Testis (tissue), 3 donors: ENCODE measurements around the gene MPZL3. TPM values are rescaled to one million over a fixed set of nuclear protein-coding genes. Genes with fewer than 3 reads are reported as not detected.

Source experiments
- DNase-seq: peaks from one replicate; pipeline ENCODE4 v3.0.0-alpha.2; 2019
- H3K27ac ChIP-seq, 2 donors: fragments of 200-600 bp; sonication (generic); one replicate each; pipeline ENCODE4 v1.5.1; 2019
- H3K27me3 ChIP-seq: fragments of 200-600 bp; sonication (generic); one replicate; pipeline ENCODE4 v1.5.1; 2019
- H3K36me3 ChIP-seq: fragments of 200-600 bp; sonication (generic); one replicate; pipeline ENCODE4 v1.5.1; 2017; ENCODE audit warnings: low read depth; ENCODE audit errors: missing control alignments
- H3K4me1 ChIP-seq: fragments of 200-600 bp; sonication (generic); one replicate; pipeline ENCODE4 v1.5.1; 2019
- H3K4me3 ChIP-seq, 2 donors: fragments of 200-600 bp; sonication (generic); one replicate each; pipeline ENCODE4 v1.5.1; 2017 to 2019
- H3K9me3 ChIP-seq: fragments of 200-600 bp; sonication (generic); one replicate; pipeline ENCODE4 v1.5.1; 2017
- POLR2A ChIP-seq: fragments of 450-650 bp; IDR thresholded peaks from one replicate; pipeline ENCODE4 v1.6.1; 2017; ENCODE audit warnings: antibody characterized with exemption, mild to moderate bottlenecking, moderate library complexity
- WGBS, 2 donors: methylation state at CpG; one replicate each; pipeline ENCODE4 v1.1.5; 2018; 5-methylcytosine and 5-hydroxymethylcytosine counted together
- intact Hi-C: fragments of 100-400 bp; cut with DNase I; formaldehyde crosslinking; loops from one replicate; pipeline ENCODE4 v1.15.1; 2023; ENCODE audit warnings: low total_unique reads
- polyA plus RNA-seq: library from polyadenylated mRNA; stranded (reverse); fragments of 350-450 nt; fragmentation: Illumina TruSeq; extraction: RNeasy Lipid Tissue Mini Kit (QIAGEN cat#74804); gene quantifications from one replicate; pipeline ENCODE4 v1.2.3, GENCODE V29; 2014; ENCODE audit warnings: low read depth, low replicate concordance; ENCODE audit not compliant: insufficient read depth
- total RNA-seq, 2 donors: library from RNA; depleted of rRNA; stranded (reverse); fragments of >200 nt; gene quantifications; one replicate each; pipeline ENCODE4 v1.2.3, GENCODE V29; 2016
- TF ChIP-seq, protein P1 (sequence below), 3 experiments: fragments of 450-650 bp in 2 of 3; fragments of 200-600 bp in 1 of 3; sonication (generic) in 1 of 3; IDR thresholded peaks; one replicate each; pipeline ENCODE4 v1.5.1; 2016 to 2019; ENCODE audit warnings: antibody characterized with exemption in 3 of 3, mild to moderate bottlenecking in 2 of 3, moderate library complexity in 1 of 3

The MPZL3 gene
- total and polyA plus RNA-seq, 3 donors from 2014 or later: 2.4 to 3.4 (median 3.2) TPM

DNA sequence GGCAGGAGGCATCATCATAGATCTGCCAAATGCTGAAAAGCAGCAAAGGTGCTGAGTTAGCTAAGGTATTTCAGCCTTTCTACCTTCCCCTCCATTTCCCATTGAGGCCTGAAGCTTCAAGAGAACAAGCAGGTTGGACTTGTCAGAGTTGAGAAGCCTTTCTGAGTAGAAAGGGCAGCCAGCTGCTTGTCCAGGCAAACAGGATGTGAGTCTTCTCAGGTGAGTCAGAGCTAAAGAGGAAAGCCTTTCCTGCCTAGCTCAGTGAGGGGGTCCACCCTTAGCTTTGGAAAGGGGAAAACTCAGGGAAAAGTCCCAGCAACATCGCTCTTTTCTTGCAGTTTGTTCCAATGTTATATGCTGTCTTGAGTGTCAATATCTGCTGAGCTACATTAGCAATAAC lies 25.1 kb upstream of the MPZL3 start:
- Histone ChIP-seq H3K4me1 (no peaks in the 10 kb centered on the region), H3K27me3 (no peaks in the 10 kb centered on the region), H3K4me3 (no peak overlapping the region), H3K27ac (no peak overlapping the region), H3K9me3 (no peaks in the 10 kb centered on the region), H3K36me3 (no peaks in the 10 kb centered on the region)
- intact Hi-C loops: no loop called here
- no peak for TF ChIP-seq POLR2A
- TF ChIP-seq, protein P1, sequence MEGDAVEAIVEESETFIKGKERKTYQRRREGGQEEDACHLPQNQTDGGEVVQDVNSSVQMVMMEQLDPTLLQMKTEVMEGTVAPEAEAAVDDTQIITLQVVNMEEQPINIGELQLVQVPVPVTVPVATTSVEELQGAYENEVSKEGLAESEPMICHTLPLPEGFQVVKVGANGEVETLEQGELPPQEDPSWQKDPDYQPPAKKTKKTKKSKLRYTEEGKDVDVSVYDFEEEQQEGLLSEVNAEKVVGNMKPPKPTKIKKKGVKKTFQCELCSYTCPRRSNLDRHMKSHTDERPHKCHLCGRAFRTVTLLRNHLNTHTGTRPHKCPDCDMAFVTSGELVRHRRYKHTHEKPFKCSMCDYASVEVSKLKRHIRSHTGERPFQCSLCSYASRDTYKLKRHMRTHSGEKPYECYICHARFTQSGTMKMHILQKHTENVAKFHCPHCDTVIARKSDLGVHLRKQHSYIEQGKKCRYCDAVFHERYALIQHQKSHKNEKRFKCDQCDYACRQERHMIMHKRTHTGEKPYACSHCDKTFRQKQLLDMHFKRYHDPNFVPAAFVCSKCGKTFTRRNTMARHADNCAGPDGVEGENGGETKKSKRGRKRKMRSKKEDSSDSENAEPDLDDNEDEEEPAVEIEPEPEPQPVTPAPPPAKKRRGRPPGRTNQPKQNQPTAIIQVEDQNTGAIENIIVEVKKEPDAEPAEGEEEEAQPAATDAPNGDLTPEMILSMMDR (IDR thresholded peaks at IDR 0.05): no peak
- no peak for DNase-seq
- 86 to 94% methylated on average over 1 of the region's 1 CpG for WGBS, 2 donors

DNA sequence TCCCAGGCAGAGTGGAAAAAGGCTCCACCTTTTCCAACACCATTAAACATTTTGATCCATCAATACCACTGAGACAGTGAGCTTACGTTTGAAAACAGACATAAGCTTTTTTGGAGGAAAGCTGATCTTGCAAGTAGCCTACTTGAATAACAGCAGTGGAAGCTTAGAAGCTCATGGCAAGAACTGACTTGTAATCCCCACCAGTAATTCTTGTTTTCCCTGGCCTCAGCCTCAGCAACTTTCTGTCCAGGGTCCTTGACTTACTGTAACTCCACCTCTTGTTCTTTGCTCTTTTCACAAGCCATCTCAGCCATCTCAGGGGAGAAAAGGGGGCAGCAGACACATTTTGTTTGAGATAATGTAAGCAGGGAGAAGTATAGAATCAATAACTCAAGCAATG lies 24.3 kb upstream of the MPZL3 start:
- no peaks in the 10 kb centered on the region for H3K36me3 ChIP-seq
- H3K27me3 ChIP-seq: no peaks in the 10 kb centered on the region
- no peak for TF ChIP-seq POLR2A
- TF ChIP-seq, protein P1 (IDR thresholded peaks at IDR 0.05): no peak
- no peak for DNase-seq
- H3K27ac ChIP-seq: no peak overlapping the region
- no peak overlapping the region for H3K4me3 ChIP-seq
- intact Hi-C loops: no loop called here
- no peaks in the 10 kb centered on the region for H3K4me1 ChIP-seq
- 74 to 81% methylated on average over 1 of the region's 1 CpG for WGBS, 2 donors
- no peaks in the 10 kb centered on the region for H3K9me3 ChIP-seq

DNA sequence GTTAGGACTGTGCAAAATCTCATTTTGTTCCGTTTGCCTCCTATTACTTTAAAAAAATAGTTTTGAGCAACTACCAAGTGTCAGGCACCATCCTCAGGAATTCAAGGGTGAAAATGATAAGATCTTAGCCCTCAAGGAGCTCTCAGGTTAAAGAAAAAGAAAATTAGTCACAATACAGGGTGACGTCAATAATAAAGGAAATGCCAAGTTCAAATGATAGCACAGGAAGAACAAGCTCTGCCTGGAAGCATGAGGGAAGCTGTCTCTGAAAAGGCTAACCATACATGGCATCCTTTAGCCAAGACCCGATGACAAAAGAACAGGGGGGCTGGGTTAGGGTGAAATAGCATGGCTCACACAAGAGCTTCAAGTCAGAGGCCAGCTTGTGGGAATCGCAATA lies 23.0 kb upstream of the MPZL3 start:
- DNase-seq: no peak
- intact Hi-C loops: no loop called here
- H3K27ac ChIP-seq: no peak overlapping the region
- H3K4me3 ChIP-seq: no peak overlapping the region
- WGBS, 2 donors: 59 to 61% methylated on average over 4 of the region's 4 CpGs
- no peak for TF ChIP-seq POLR2A
- TF ChIP-seq, protein P1 (IDR thresholded peaks at IDR 0.05): no peak
- no peaks in the 10 kb centered on the region for H3K36me3 ChIP-seq
- no peaks in the 10 kb centered on the region for H3K9me3 ChIP-seq
- H3K27me3 ChIP-seq: no peaks in the 10 kb centered on the region
- H3K4me1 ChIP-seq: no peaks in the 10 kb centered on the region

DNA sequence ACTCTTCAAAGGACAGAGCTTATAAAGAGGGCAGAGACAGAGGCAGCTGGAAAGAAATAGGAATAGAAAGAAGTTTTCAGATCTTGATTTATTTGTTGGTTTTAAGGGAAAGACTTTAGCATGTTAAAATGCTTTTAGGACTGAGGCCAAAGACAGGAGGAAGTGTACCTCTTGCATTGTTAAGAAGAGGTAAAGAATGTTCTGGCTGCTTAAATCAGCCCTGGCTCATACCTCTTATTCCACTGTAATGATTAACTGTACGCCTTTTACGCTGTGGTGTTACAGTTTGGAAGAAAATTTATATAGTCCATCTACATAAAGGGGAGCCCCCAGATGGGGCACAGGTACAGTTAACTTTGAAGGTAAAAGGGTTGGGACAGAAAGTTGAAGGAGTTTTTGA lies 22.0 kb upstream of the MPZL3 start:
- WGBS, 2 donors: 85 to 90% methylated on average over 2 of the region's 2 CpGs
- no peak for DNase-seq

DNA sequence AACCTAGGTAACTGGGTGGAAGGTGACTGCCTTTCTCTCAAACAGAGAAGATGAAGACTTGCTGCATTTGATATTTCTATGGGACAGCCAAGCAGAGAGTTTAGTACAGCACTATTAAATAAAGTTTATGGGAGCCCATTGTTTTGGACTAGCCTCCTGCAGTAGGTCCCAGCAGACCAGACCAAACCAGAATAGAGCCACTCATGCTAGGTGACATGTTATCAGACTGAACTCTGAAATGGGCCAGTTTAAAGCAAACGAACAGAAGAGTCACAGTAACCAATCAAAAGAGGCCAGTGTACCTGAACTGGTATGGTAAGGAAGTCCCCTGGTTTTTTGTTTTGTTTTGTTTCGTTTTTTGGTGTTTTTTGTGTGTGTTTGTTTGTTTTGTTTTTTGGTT lies 19.8 kb upstream of the MPZL3 start:
- 75% methylated on average over 2 of the region's 2 CpGs for WGBS, 2 donors
- intact Hi-C loops: no loop called here
- no peak overlapping the region for H3K4me3 ChIP-seq
- no peaks in the 10 kb centered on the region for H3K36me3 ChIP-seq
- H3K4me1 ChIP-seq: no peaks in the 10 kb centered on the region
- no peaks in the 10 kb centered on the region for H3K27me3 ChIP-seq
- no peak for DNase-seq
- TF ChIP-seq, protein P1 (IDR thresholded peaks at IDR 0.05): no peak
- TF ChIP-seq POLR2A: no peak
- no peak overlapping the region for H3K27ac ChIP-seq
- H3K9me3 ChIP-seq: no peaks in the 10 kb centered on the region

More for the DNA sequence above, 22.0 kb upstream of the MPZL3 start:
- Histone ChIP-seq H3K4me3 (no peak overlapping the region), H3K4me1 (no peaks in the 10 kb centered on the region), H3K9me3 (no peaks in the 10 kb centered on the region), H3K27ac (no peak overlapping the region), H3K36me3 (no peaks in the 10 kb centered on the region), H3K27me3 (no peaks in the 10 kb centered on the region)
- intact Hi-C loops: no loop called here
- TF ChIP-seq POLR2A: no peak
- TF ChIP-seq, protein P1 (IDR thresholded peaks at IDR 0.05): no peak
